ENCODE measurements around the gene TM9SF1.

The TM9SF1 gene

GRCh38 chr14:24237463-24237955 is 42.3 kb upstream of the TM9SF1 start:
- peaks cover 70% of the 10 kb centered on the region for H3K36me3 ChIP-seq (ENCODE audit: insufficient read depth, low read length)
- H3K9ac ChIP-seq (ENCODE audit: low read length), result no peak overlapping the region
- 0 out of 2 replicates have a peak, but pooled peaks cover 3% of the 10 kb centered on the region for H3F3A ChIP-seq (ENCODE audit: insufficient read depth, low read length)
- TF ChIP-seq EZH2 (IDR thresholded peaks at IDR 0.05; ENCODE audit: borderline replicate concordance, low read length) (no peak), CTCF (IDR thresholded peaks at IDR 0.05; ENCODE audit: low read length) (no peak)
- no peak overlapping the region for H3K4me2 ChIP-seq (ENCODE audit: low read length)
- no peaks in the 10 kb centered on the region for H3K27me3 ChIP-seq (ENCODE audit: insufficient read depth, low read length)
- H4K20me1 ChIP-seq (ENCODE audit: insufficient read depth, low read length), result no peaks in the 10 kb centered on the region
- H3K4me1 ChIP-seq (ENCODE audit: insufficient read depth, low read length, severe bottlenecking), result peaks cover 34% of the 10 kb centered on the region
- no peaks in the 10 kb centered on the region for H3K9me2 ChIP-seq (ENCODE audit: low read depth, low read length)
- no peak overlapping the region for H3K4me3 ChIP-seq (ENCODE audit: low read depth, low read length, poor library complexity, severe bottlenecking)
- no peak overlapping the region for H3K27ac ChIP-seq (ENCODE audit: low read depth, low read length, poor library complexity, severe bottlenecking)
- H3K9me3 ChIP-seq (ENCODE audit: low read length), result no peaks in the 10 kb centered on the region
- no peaks in the 10 kb centered on the region for H3K79me2 ChIP-seq (ENCODE audit: insufficient read depth, low read length)
- H2AFZ ChIP-seq (ENCODE audit: low read length), result no peak overlapping the region

GRCh38 chr14:24236689-24237462 is 41.6 kb upstream of the TM9SF1 start:
- Histone ChIP-seq H3K9me2 (ENCODE audit: low read depth, low read length) (no peaks in the 10 kb centered on the region), H3K4me1 (ENCODE audit: insufficient read depth, low read length, severe bottlenecking) (peaks cover 34% of the 10 kb centered on the region), H2AFZ (ENCODE audit: low read length) (no peak overlapping the region), H3K9ac (ENCODE audit: low read length) (no peak overlapping the region), H4K20me1 (ENCODE audit: insufficient read depth, low read length) (no peaks in the 10 kb centered on the region), H3K27ac (ENCODE audit: low read depth, low read length, poor library complexity, severe bottlenecking) (no peak overlapping the region), H3K27me3 (ENCODE audit: insufficient read depth, low read length) (no peaks in the 10 kb centered on the region), H3K79me2 (ENCODE audit: insufficient read depth, low read length) (peaks cover under 1% of the 10 kb centered on the region; the same call in 1 of the 2 replicates), H3K36me3 (ENCODE audit: insufficient read depth, low read length) (peaks cover 70% of the 10 kb centered on the region), H3F3A (ENCODE audit: insufficient read depth, low read length) (0 out of 2 replicates have a peak, but pooled peaks cover 3% of the 10 kb centered on the region), H3K9me3 (ENCODE audit: low read length) (no peaks in the 10 kb centered on the region), H3K4me3 (ENCODE audit: low read depth, low read length, poor library complexity, severe bottlenecking) (no peak overlapping the region), H3K4me2 (ENCODE audit: low read length) (no peak overlapping the region)
- TF ChIP-seq EZH2 (IDR thresholded peaks at IDR 0.05; ENCODE audit: borderline replicate concordance, low read length), result no peak
- no peak for TF ChIP-seq CTCF (IDR thresholded peaks at IDR 0.05; ENCODE audit: low read length)

- Histone ChIP-seq H3K9me2 (ENCODE audit: low read depth, low read length) (no peaks in the 10 kb centered on the region), H3K36me3 (ENCODE audit: insufficient read depth, low read length) (peaks cover 68% of the 10 kb centered on the region), H3K4me2 (ENCODE audit: low read length) (no peak overlapping the region), H3K27me3 (ENCODE audit: insufficient read depth, low read length) (no peaks in the 10 kb centered on the region), H3K9me3 (ENCODE audit: low read length) (no peaks in the 10 kb centered on the region), H3K9ac (ENCODE audit: low read length) (no peak overlapping the region), H3F3A (ENCODE audit: insufficient read depth, low read length) (0 out of 2 replicates have a peak, but pooled peaks cover 3% of the 10 kb centered on the region), H3K27ac (ENCODE audit: low read depth, low read length, poor library complexity, severe bottlenecking) (no peak overlapping the region), H2AFZ (ENCODE audit: low read length) (no peak overlapping the region), H3K79me2 (ENCODE audit: insufficient read depth, low read length) (peaks cover 8% of the 10 kb centered on the region; the same call in 1 of the 2 replicates), H3K4me3 (ENCODE audit: low read depth, low read length, poor library complexity, severe bottlenecking) (no peak overlapping the region), H4K20me1 (ENCODE audit: insufficient read depth, low read length) (no peaks in the 10 kb centered on the region), H3K4me1 (ENCODE audit: insufficient read depth, low read length, severe bottlenecking) (peaks cover 31% of the 10 kb centered on the region)
- TF ChIP-seq CTCF (IDR thresholded peaks at IDR 0.05; ENCODE audit: low read length) (no peak), EZH2 (IDR thresholded peaks at IDR 0.05; ENCODE audit: borderline replicate concordance, low read length) (no peak)
Measured at GRCh38 chr14:24235804-24236688, 40.8 kb upstream of the TM9SF1 start.
